SH-SY5Y (cell line): Measurements from ENCODE around the gene SNX17.

Experiments used
- GATA2 ChIP-seq: IDR thresholded peaks from 2 replicates; pipeline ENCODE4 v1.6.1; 2011; ENCODE audit warnings: mild to moderate bottlenecking, low read depth, low read length
- GATA3 ChIP-seq: IDR thresholded peaks from 2 replicates; pipeline ENCODE4 v1.6.1; 2011; ENCODE audit warnings: low read depth, mild to moderate bottlenecking, low read length, moderate library complexity

DNA sequence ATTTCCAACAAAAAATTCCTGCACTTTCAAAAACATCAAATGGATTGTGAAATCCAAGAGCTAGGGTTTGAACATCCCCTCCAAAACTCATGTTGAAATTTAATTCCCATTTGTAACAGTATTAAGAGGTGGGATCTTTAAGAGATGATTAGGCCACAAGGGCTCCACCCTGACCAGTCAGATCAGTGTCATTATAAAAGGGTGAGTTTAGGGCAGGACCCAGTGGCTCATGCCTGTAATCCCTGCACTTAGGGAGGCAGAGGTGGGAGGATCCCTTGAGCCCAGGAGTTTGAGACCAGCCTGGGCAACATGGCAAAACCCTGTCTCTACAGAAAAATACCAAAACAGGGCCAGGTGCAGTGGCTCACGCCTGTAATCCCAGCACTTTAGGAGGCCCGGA lies 22.8 kb upstream of the SNX17 start:
- TF ChIP-seq GATA2 (no peak), GATA3 (no peak)
